DND-41 (cell line): ENCODE measurements around the gene GPATCH2.

Experiments used
- ATAC-seq: fragments of 200-7000 bp; cut with Tn5 transposase; 3 replicates; pipeline ENCODE4 v1.9.1; 2021; ENCODE audit warnings: low read depth; ENCODE audit not compliant: insufficient read depth
- DNase-seq: peaks from one replicate; pipeline ENCODE4 v3.0.0-alpha.2; 2020
- H2AFZ ChIP-seq: 2 replicates; pipeline ENCODE4 v1.6.0; 2012; ENCODE audit warnings: low read depth, low read length
- H3K27ac ChIP-seq: 2 replicates; pipeline ENCODE4 v1.5.1; 2012; ENCODE audit warnings: low read length, inconsistent platforms
- H3K27me3 ChIP-seq: fragments of 200-600 bp; sonication (generic); 2 replicates; pipeline ENCODE4 v1.6.0; 2012; ENCODE audit warnings: low read length, mild to moderate bottlenecking, inconsistent platforms; ENCODE audit not compliant: insufficient read depth, poor library complexity
- H3K36me3 ChIP-seq: 2 replicates; pipeline ENCODE4 v1.5.1; 2012; ENCODE audit warnings: low read length, inconsistent platforms; ENCODE audit not compliant: insufficient read depth
- H3K4me1 ChIP-seq: 2 replicates; pipeline ENCODE4 v1.5.1; 2012; ENCODE audit warnings: mild to moderate bottlenecking, low read length; ENCODE audit not compliant: insufficient read depth
- H3K4me2 ChIP-seq: 2 replicates; pipeline ENCODE4 v1.6.0; 2012; ENCODE audit warnings: mild to moderate bottlenecking, moderate library complexity, low read length, inconsistent platforms; ENCODE audit not compliant: insufficient read depth
- H3K4me3 ChIP-seq, 2 experiments: fragments of 200-600 bp in 1 of 2; shearing (Covaris generic) in 1 of 2; 2 replicates each; pipeline ENCODE4 v1.5.1; 2012 to 2016; ENCODE audit warnings: inconsistent platforms in 2 of 2, low read length in 2 of 2, mild to moderate bottlenecking in 2 of 2, low read depth in 1 of 2, moderate library complexity in 1 of 2
- H3K79me2 ChIP-seq: 2 replicates; pipeline ENCODE4 v1.6.0; 2012; ENCODE audit warnings: low read length, inconsistent platforms; ENCODE audit not compliant: insufficient read depth
- H3K9ac ChIP-seq: 2 replicates; pipeline ENCODE4 v1.6.0; 2012; ENCODE audit warnings: low read depth, mild to moderate bottlenecking, inconsistent platforms, low read length, moderate library complexity
- H3K9me3 ChIP-seq: 2 replicates; pipeline ENCODE4 v1.5.1; 2012; ENCODE audit warnings: low read length, moderate library complexity, mild to moderate bottlenecking, inconsistent platforms; ENCODE audit not compliant: insufficient read depth, severe bottlenecking
- H4K20me1 ChIP-seq: 2 replicates; pipeline ENCODE4 v1.6.0; 2012; ENCODE audit warnings: low read length; ENCODE audit not compliant: insufficient read depth
- EZH2 ChIP-seq: IDR thresholded peaks from 3 replicates; pipeline ENCODE4 v1.6.1; 2012; ENCODE audit warnings: borderline replicate concordance, low read depth, mild to moderate bottlenecking, moderate library complexity, low read length, inconsistent platforms; ENCODE audit not compliant: severe bottlenecking
- TF ChIP-seq, protein P1 (sequence below): IDR thresholded peaks from 2 replicates; pipeline ENCODE4 v1.5.1; 2012; ENCODE audit warnings: borderline replicate concordance, low read length, moderate library complexity, mild to moderate bottlenecking; ENCODE audit not compliant: poor library complexity, severe bottlenecking; ENCODE audit errors: extremely low read depth

The GPATCH2 gene

GRCh38 chr1:217564833-217565232, 66.1 kb downstream of the GPATCH2 start:
- Histone ChIP-seq H3K27ac (no peak overlapping the region), H3K4me2 (no peak overlapping the region)

GRCh38 chr1:217564207-217564606, 66.7 kb downstream of the GPATCH2 start:
- TF ChIP-seq, protein P1, sequence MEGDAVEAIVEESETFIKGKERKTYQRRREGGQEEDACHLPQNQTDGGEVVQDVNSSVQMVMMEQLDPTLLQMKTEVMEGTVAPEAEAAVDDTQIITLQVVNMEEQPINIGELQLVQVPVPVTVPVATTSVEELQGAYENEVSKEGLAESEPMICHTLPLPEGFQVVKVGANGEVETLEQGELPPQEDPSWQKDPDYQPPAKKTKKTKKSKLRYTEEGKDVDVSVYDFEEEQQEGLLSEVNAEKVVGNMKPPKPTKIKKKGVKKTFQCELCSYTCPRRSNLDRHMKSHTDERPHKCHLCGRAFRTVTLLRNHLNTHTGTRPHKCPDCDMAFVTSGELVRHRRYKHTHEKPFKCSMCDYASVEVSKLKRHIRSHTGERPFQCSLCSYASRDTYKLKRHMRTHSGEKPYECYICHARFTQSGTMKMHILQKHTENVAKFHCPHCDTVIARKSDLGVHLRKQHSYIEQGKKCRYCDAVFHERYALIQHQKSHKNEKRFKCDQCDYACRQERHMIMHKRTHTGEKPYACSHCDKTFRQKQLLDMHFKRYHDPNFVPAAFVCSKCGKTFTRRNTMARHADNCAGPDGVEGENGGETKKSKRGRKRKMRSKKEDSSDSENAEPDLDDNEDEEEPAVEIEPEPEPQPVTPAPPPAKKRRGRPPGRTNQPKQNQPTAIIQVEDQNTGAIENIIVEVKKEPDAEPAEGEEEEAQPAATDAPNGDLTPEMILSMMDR = no peak
- no peak for TF ChIP-seq EZH2
- no peaks in the 10 kb centered on the region for H3K27me3 ChIP-seq
- no peak overlapping the region for H3K4me2 ChIP-seq

More at GRCh38 chr1:217564833-217565232, 66.1 kb downstream of the GPATCH2 start:
- no peaks in the 10 kb centered on the region for H4K20me1 ChIP-seq
- no peak for DNase-seq
- no peaks in the 10 kb centered on the region for H3K27me3 ChIP-seq
- TF ChIP-seq EZH2 = no peak
- TF ChIP-seq, protein P1 = no peak
- no peak overlapping the region for H2AFZ ChIP-seq
- no peak overlapping the region for H3K9ac ChIP-seq
- H3K79me2 ChIP-seq = no peaks in the 10 kb centered on the region
- H3K4me1 ChIP-seq = no peaks in the 10 kb centered on the region
- no peaks in the 10 kb centered on the region for H3K9me3 ChIP-seq
- no peaks in the 10 kb centered on the region; the same call in 1 of the 2 replicates for H3K36me3 ChIP-seq
- H3K4me3 ChIP-seq = no peak overlapping the region
- no peak for ATAC-seq

GRCh38 chr1:217563179-217563578, 67.7 kb downstream of the GPATCH2 start:
- Histone ChIP-seq H2AFZ (no peak overlapping the region), H4K20me1 (no peaks in the 10 kb centered on the region), H3K4me1 (no peaks in the 10 kb centered on the region), H3K9ac (no peak overlapping the region), H3K36me3 (no peaks in the 10 kb centered on the region; the same call in 1 of the 2 replicates), H3K4me2 (no peak overlapping the region), H3K27ac (no peak overlapping the region), H3K9me3 (no peaks in the 10 kb centered on the region), H3K27me3 (no peaks in the 10 kb centered on the region), H3K79me2 (no peaks in the 10 kb centered on the region), H3K4me3 (no peak overlapping the region)
- TF ChIP-seq, protein P1 = no peak
- no peak for TF ChIP-seq EZH2
- no peak for ATAC-seq
- no peak for DNase-seq

More at GRCh38 chr1:217564207-217564606, 66.7 kb downstream of the GPATCH2 start:
- Histone ChIP-seq H3K4me3 (no peak overlapping the region), H4K20me1 (no peaks in the 10 kb centered on the region), H3K9me3 (no peaks in the 10 kb centered on the region), H3K79me2 (no peaks in the 10 kb centered on the region), H3K4me1 (no peaks in the 10 kb centered on the region), H3K36me3 (no peaks in the 10 kb centered on the region; the same call in 1 of the 2 replicates), H3K27ac (no peak overlapping the region), H2AFZ (no peak overlapping the region), H3K9ac (no peak overlapping the region)
- DNase-seq (no peak), ATAC-seq (no peak)
